Gastrocnemius medialis (tissue), 4 donors: Measurements from ENCODE around the gene PDSS2. TPM values are rescaled to one million over a fixed set of nuclear protein-coding genes. Genes with fewer than 3 reads are reported as not detected.
"Not testable (repeated sequence)": the region's sequence is repeated elsewhere in the genome, so short reads cannot be mapped to it uniquely, and the experiment has no call there.

ENCODE experiments used
- ATAC-seq, 2 donors: fragments of 150-250 bp; one replicate each; pipeline ENCODE4 v1.9.1; 2016
- DNase-seq, 2 donors: peaks; one replicate each; pipeline ENCODE4 v3.0.0-alpha.2; 2019
- H3K27ac ChIP-seq, 4 donors: fragments of 200-600 bp; sonication (generic); 1 replicate in 1 of 4; 2 replicates in 3 of 4; pipeline ENCODE4 v1.5.1; 2016 to 2018; ENCODE audit warnings: mild to moderate bottlenecking in 2 of 4, moderate library complexity in 1 of 4
- H3K27me3 ChIP-seq, 3 donors: fragments of 200-600 bp; sonication (generic) in 2 of 3; 1 replicate in 1 of 3; 2 replicates in 2 of 3; pipeline versions ENCODE4 v1.5.1 to v1.6.0; 2016 to 2019; ENCODE audit warnings: mild to moderate bottlenecking in 1 of 3, moderate library complexity in 1 of 3
- H3K36me3 ChIP-seq, 2 donors: fragments of 200-600 bp; sonication (generic) in 1 of 2; one replicate each; pipeline ENCODE4 v1.5.1; 2017 to 2018
- H3K4me1 ChIP-seq, 2 donors: fragments of 200-600 bp; sonication (generic) in 1 of 2; one replicate each; pipeline ENCODE4 v1.5.1; 2016 to 2017; ENCODE audit warnings: mild to moderate bottlenecking in 2 of 2
- H3K4me3 ChIP-seq, 4 donors: fragments of 200-600 bp; sonication (generic) in 3 of 4; 1 replicate in 1 of 4; 2 replicates in 3 of 4; pipeline ENCODE4 v1.5.1; 2016 to 2019; ENCODE audit warnings: mild to moderate bottlenecking in 2 of 4
- H3K9me3 ChIP-seq, 3 donors: fragments of 200-600 bp; sonication (generic) in 2 of 3; 1 replicate in 1 of 3; 2 replicates in 2 of 3; pipeline ENCODE4 v1.5.1; 2016 to 2019
- CTCF ChIP-seq, 5 experiments: fragments of 450-650 bp in 3 of 5; fragments of 200-600 bp in 2 of 5; sonication (generic) in 2 of 5; IDR thresholded peaks in 4 of 5; conservative IDR thresholded peaks in 1 of 5; 1 replicate in 4 of 5; 2 replicates in 1 of 5; pipeline ENCODE4 v1.5.1; 2016 to 2019; ENCODE audit warnings: antibody characterized with exemption in 5 of 5, mild to moderate bottlenecking in 3 of 5, moderate library complexity in 3 of 5
- POLR2A ChIP-seq, 2 donors: fragments of 450-650 bp; IDR thresholded peaks; one replicate each; pipeline ENCODE4 v1.6.1; 2017; ENCODE audit warnings: antibody characterized with exemption in 2 of 2, mild to moderate bottlenecking in 2 of 2, moderate library complexity in 2 of 2
- in situ Hi-C, 4 donors: fragments of 200-750 bp; cut with MboI; loops; one replicate each; pipeline versions ENCODE4 v1.15.0 to v1.8.0; 2017; ENCODE audit warnings: low sequenced_read_pairs in 4 of 4
- intact Hi-C: fragments of 100-400 bp; cut with DNase I; formaldehyde crosslinking; loops from one replicate; pipeline ENCODE4 v1.15.1; 2023; ENCODE audit warnings: low total_unique reads
- total RNA-seq, 4 donors: library from RNA; depleted of rRNA; stranded (reverse); fragments of >200 nt; gene quantifications; one replicate each; pipeline versions ENCODE4 v1.1.0 to v1.2.3, GENCODE V29; 2016

The PDSS2 gene
- total RNA-seq, 4 donors from 2014 or later: 6.6 to 14.3 (median 10.0) TPM

- intact Hi-C loops: loop anchor here (10.0 kb wide), 1 partner anchor 336 kb away; the partner anchor contains the start of gene PDSS2
- no peak for TF ChIP-seq CTCF (IDR thresholded peaks at IDR 0.05 in 4 of 5, conservative IDR thresholded peaks at IDR 0.05 in 1 of 5)
- TF ChIP-seq POLR2A (IDR thresholded peaks at IDR 0.05): no peak
- DNase-seq: no peak
- H3K27ac ChIP-seq: no peak overlapping the region
- H3K4me3 ChIP-seq: no peak overlapping the region
- no peaks in the 10 kb centered on the region for H3K27me3 ChIP-seq
- in situ Hi-C loops: loop anchor here in 1 of 4 donors (10.0 kb wide), 1 partner anchor 94 kb away; the partner anchor contains the start of gene MTRES1
- H3K4me1 ChIP-seq: peaks cover 5 to 11% of the 10 kb centered on the region in 2 donors
- no peaks in the 10 kb centered on the region for H3K9me3 ChIP-seq
- no peaks in the 10 kb centered on the region for H3K36me3 ChIP-seq
- no peak for ATAC-seq
Observed at GRCh38 chr6:107118976-107119375, 340.4 kb downstream of the PDSS2 start.

DNA sequence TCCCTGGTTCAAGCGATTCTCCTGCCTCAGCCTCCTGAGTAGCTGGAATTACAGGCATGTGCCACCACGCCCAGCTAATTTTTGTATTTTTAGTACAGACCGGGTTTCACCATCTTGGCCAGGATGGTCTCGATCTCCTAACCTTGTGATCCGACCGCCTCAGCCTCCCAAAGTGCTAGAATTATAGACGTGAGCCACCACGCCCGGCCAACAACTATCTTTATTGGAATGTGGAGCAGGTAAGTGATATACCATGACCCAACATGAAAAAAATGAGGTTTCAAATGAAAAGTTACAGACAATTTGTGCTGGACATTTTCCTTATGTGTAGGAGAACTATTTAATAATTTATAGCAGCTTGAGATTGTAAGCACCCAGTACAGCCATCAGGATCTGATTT is 340.8 kb downstream of the PDSS2 start:
- DNase-seq, H3K36me3 ChIP-seq, H3K4me3 ChIP-seq, ATAC-seq, H3K9me3 ChIP-seq, H3K27ac ChIP-seq, H3K27me3 ChIP-seq: not testable (repeated sequence)
- H3K4me1 ChIP-seq: peaks cover 5 to 15% of the 10 kb centered on the region in 2 donors
- intact Hi-C loops: loop anchor here (10.0 kb wide), 1 partner anchor 336 kb away; the partner anchor contains the start of gene PDSS2
- in situ Hi-C loops: loop anchor here in 1 of 4 donors (10.0 kb wide), 1 partner anchor 94 kb away; the partner anchor contains the start of gene MTRES1

DNA sequence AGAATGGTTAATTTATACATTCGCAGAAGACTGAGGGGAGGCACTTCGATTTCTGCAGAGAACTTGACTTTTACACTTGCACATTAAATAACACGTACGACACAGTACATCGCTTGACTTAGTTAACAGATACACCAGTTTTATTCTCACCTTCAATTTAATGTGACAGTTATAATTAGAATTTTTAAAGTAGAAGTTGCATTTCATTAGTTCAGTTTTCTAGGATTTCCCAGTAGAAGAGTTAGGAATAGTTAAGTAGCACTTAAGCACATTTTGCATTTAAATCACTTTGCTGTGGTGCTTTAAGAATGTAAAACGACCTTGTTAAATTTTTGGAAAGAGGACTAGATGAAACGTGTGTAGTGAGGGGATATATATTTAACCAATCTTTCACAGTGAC is 342.4 kb downstream of the PDSS2 start:
- intact Hi-C loops (loop anchor here (10.0 kb wide), 1 partner anchor 338 kb away; the partner anchor contains the start of gene PDSS2), in situ Hi-C loops (loop anchor here in 1 of 4 donors (10.0 kb wide), 1 partner anchor 92 kb away; the partner anchor contains the start of gene MTRES1)
- Histone ChIP-seq H3K36me3 (no peaks in the 10 kb centered on the region), H3K4me3 (peak overlapping the region in 1 of 4 donors; percentile 68), H3K27ac (no peak overlapping the region), H3K27me3 (no peaks in the 10 kb centered on the region), H3K4me1 (peaks cover 5 to 16% of the 10 kb centered on the region in 2 donors), H3K9me3 (no peaks in the 10 kb centered on the region)
- DNase-seq (no peak), ATAC-seq (no peak)
- TF ChIP-seq CTCF (IDR thresholded peaks at IDR 0.05 in 4 of 5, conservative IDR thresholded peaks at IDR 0.05 in 1 of 5) (no peak), POLR2A (IDR thresholded peaks at IDR 0.05) (no peak)

- TF ChIP-seq CTCF (IDR thresholded peaks at IDR 0.05 in 4 of 5, conservative IDR thresholded peaks at IDR 0.05 in 1 of 5) (no peak), POLR2A (IDR thresholded peaks at IDR 0.05) (no peak)
- Histone ChIP-seq H3K36me3 (no peaks in the 10 kb centered on the region), H3K4me3 (peak overlapping the region; percentile 68 to 88 (median 78)), H3K4me1 (peaks cover 5 to 14% of the 10 kb centered on the region in 2 donors), H3K27me3 (no peaks in the 10 kb centered on the region), H3K9me3 (no peaks in the 10 kb centered on the region), H3K27ac (peak overlapping the region; percentile 70 to 88 (median 77))
- no peak for ATAC-seq
- no peak for DNase-seq
- in situ Hi-C loops (loop anchor here in 1 of 4 donors (10.0 kb wide), 1 partner anchor 92 kb away; the partner anchor contains the start of gene MTRES1), intact Hi-C loops (loop anchor here (10.0 kb wide), 1 partner anchor 338 kb away; the partner anchor contains the start of gene PDSS2)
Observed at GRCh38 chr6:107116328-107116892, 343.0 kb downstream of the PDSS2 start.

- Histone ChIP-seq H3K4me3 (peak overlapping the region; percentile 68 to 88 (median 78)), H3K27ac (peak overlapping the region; percentile 70 to 88 (median 77)), H3K4me1 (peaks cover 5 to 14% of the 10 kb centered on the region in 2 donors), H3K27me3 (no peaks in the 10 kb centered on the region), H3K36me3 (no peaks in the 10 kb centered on the region), H3K9me3 (no peaks in the 10 kb centered on the region)
- ATAC-seq (peak; percentile 35 to 41), DNase-seq (peak in 1 of 2 donors; percentile 23)
- TF ChIP-seq POLR2A (IDR thresholded peaks at IDR 0.05): no peak
- TF ChIP-seq CTCF (IDR thresholded peaks at IDR 0.05 in 4 of 5, conservative IDR thresholded peaks at IDR 0.05 in 1 of 5): no peak
- in situ Hi-C loops: loop anchor here in 1 of 4 donors (10.0 kb wide), 1 partner anchor 91 kb away; the partner anchor contains the start of gene MTRES1
- intact Hi-C loops: loop anchor here (10.0 kb wide), 1 partner anchor 339 kb away; the partner anchor contains the start of gene PDSS2
Observed at GRCh38 chr6:107115695-107116327, 343.6 kb downstream of the PDSS2 start.
